ENCODE data around the gene PLB1. TPM values are rescaled to one million over a fixed set of nuclear protein-coding genes. Genes with fewer than 3 reads are reported as not detected.

The PLB1 gene
- total and polyA plus RNA-seq, 9 donors: 1.4 to 4.3 (median 2.0) TPM

DNA sequence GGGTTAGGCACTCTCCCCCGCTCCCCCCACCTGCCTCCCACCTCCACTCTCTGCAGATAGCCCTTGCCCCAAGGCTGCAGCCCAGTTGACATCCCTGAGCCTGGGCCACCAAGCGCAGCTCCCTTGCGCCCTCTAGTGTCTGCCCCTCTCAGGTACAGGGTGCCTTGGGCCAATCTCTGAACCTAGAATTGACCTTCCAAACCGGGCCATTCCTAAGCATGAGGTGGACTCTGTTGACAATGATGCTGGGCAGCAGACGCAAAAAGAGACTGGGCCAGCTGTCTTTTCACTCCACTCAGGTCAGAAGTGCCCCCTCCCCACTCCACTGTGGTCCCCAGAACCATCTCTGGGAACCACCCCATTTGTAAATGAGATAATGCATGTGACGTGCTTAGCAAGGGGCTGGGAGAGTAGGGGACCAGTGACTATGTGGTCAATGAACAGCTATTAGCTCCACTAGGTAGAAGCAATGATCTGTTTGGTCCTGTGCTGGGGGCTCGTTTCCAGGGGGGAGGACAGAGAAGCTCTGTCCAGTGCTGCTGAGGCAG is 43.3 kb upstream of the PLB1 start:
- no peaks in the 10 kb centered on the region for H3K36me3 ChIP-seq (ENCODE audit: control insufficient read depth, insufficient read depth, low read length)
- H3K9me3 ChIP-seq (replicated peaks; ENCODE audit: control insufficient read depth, low read depth, low read length): no peaks in the 10 kb centered on the region
- peaks cover 6% of the 10 kb centered on the region for H3K27me3 ChIP-seq (ENCODE audit: control insufficient read depth, insufficient read depth, low read length)
- no peak overlapping the region for H3K4me3 ChIP-seq (ENCODE audit: low read length)
- H3K4me1 ChIP-seq (ENCODE audit: control insufficient read depth, insufficient read depth, low read length): peaks cover 5% of the 10 kb centered on the region
- peak; percentile 32 for DNase-seq
- WGBS (ENCODE audit: insufficient coverage): 25% methylated on average over 5 of the region's 7 CpGs
- no peak overlapping the region for H3K27ac ChIP-seq (ENCODE audit: low read length)

DNA sequence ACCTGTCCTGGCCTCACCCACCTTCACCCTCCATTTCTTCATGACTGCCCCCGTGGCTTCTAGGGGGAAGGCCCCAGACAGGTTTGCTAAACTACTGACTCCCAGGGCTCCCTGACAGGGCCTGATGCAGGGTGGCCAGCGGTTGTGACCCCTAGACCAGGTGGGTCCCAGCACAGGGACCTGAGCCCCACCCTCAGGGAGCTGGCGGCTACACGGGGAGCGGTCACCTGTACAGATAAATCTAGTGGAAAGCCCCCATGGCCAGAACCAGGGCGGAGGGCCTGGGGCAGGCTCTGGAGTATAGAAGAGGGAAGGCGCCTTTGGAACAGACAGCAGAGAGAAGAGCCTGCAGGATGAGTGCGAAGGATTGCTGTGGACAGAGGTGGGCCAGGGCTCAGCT is 42.5 kb upstream of the PLB1 start:
- Histone ChIP-seq H3K4me3 (ENCODE audit: low read length) (no peak overlapping the region), H3K9me3 (replicated peaks; ENCODE audit: control insufficient read depth, low read depth, low read length) (no peaks in the 10 kb centered on the region), H3K4me1 (ENCODE audit: control insufficient read depth, insufficient read depth, low read length) (peaks cover 5% of the 10 kb centered on the region), H3K27me3 (ENCODE audit: control insufficient read depth, insufficient read depth, low read length) (peaks cover 6% of the 10 kb centered on the region), H3K27ac (ENCODE audit: low read length) (no peak overlapping the region), H3K36me3 (ENCODE audit: control insufficient read depth, insufficient read depth, low read length) (no peaks in the 10 kb centered on the region)
- DNase-seq: no peak
- 85% methylated on average over 7 of the region's 8 CpGs for WGBS (ENCODE audit: insufficient coverage)

DNA sequence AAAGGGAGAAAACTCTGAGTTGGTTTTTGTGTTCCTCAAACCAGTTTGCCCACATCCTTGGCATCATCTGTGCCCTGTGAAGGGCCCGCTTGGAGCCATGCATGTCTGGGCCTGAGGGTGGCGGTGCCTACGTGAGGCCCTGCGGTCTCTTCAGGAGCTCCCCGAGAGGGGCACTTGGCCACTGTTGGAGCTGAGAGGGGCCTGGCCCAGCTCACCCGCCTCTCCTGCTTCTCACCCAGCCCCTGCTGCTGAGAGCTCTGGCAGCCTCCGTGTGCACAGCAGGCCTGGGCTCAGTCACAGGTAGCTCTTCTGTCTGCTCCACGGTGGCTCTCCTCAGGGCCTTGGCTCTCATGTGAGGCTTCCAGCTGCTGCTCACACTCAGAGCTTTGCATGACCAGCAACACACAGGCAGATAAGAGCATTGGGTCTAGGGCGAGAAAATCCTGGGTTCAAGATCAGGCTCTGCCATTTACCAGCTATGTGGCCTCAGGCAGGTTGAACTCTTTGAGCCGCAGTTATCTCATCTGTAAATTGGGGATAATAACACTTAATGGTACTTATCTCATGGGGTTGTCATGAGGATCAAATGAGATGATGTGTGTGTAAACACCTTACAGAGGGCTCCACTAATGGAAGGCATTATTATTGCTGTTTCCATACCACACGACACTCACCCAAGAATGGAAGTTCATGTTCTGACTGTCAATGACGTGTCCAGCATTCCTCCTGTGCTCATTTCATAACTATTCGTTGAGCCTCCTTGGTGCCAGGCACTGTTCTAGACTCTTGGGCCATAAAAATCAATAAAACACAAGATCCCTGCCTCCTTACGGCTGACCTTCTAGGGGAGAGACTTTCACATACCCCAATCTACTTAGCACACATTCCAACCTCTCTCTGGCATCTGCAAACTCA is 41.6 kb upstream of the PLB1 start:
- peaks cover 3% of the 10 kb centered on the region for H3K4me1 ChIP-seq (ENCODE audit: control insufficient read depth, insufficient read depth, low read length)
- no peaks in the 10 kb centered on the region for H3K36me3 ChIP-seq (ENCODE audit: control insufficient read depth, insufficient read depth, low read length)
- no peak overlapping the region for H3K27ac ChIP-seq (ENCODE audit: low read length)
- 87% methylated on average over 12 of the region's 14 CpGs for WGBS (ENCODE audit: insufficient coverage)
- H3K27me3 ChIP-seq (ENCODE audit: control insufficient read depth, insufficient read depth, low read length): peaks cover 3% of the 10 kb centered on the region
- no peak overlapping the region for H3K4me3 ChIP-seq (ENCODE audit: low read length)
- no peaks in the 10 kb centered on the region for H3K9me3 ChIP-seq (replicated peaks; ENCODE audit: control insufficient read depth, low read depth, low read length)
- no peak for DNase-seq

DNA sequence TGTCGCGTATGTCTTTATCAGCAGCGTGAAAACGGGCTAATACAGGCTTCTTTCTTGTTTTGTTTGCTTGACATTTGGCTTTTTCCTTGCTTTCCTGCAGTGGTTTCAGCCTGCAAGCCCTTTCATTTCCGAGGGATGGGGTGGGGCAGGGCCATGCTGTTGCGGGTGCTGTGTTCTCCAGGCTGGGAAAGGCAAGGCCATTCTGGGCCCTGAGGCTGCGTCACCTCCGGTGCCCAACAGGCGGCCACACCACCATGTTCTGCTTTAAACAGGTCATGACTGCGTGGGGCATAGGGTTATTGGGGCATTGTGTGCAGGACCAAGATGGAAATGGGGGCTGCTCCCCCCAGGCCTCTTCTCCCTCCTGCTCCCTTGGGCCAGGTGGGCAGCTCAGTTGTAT is 38.6 kb upstream of the PLB1 start:
- DNase-seq: no peak
- Histone ChIP-seq H3K27ac (ENCODE audit: low read length) (no peak overlapping the region), H3K36me3 (ENCODE audit: control insufficient read depth, insufficient read depth, low read length) (no peaks in the 10 kb centered on the region), H3K4me3 (ENCODE audit: low read length) (no peak overlapping the region), H3K9me3 (replicated peaks; ENCODE audit: control insufficient read depth, low read depth, low read length) (peaks cover 3% of the 10 kb centered on the region), H3K27me3 (ENCODE audit: control insufficient read depth, insufficient read depth, low read length) (peaks cover 3% of the 10 kb centered on the region), H3K4me1 (ENCODE audit: control insufficient read depth, insufficient read depth, low read length) (no peaks in the 10 kb centered on the region)
- WGBS (ENCODE audit: insufficient coverage): 84% methylated on average over 9 of the region's 10 CpGs

DNA sequence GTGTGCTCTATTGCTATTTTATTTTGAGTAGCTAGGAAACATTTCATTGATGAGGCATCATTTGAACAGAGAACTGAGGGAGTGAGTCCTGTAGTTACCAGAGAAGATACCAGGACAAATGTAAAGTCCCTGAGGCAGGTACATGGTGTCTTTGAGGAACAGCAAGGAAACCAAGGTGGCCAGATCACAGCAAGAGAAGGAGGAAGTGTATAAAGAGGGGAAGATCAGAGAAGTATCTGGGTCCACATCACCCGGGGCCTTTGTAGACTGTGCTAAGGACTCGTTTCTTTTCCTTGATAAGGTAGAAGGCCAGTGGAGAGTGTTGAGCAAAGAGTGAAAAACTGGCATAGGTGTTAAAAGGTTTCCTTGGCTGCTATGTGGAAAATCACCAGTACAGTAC is 34.8 kb upstream of the PLB1 start:
- Histone ChIP-seq H3K27me3 (ENCODE audit: control insufficient read depth, insufficient read depth, low read length) (peaks cover 3% of the 10 kb centered on the region), H3K4me3 (ENCODE audit: low read length) (no peak overlapping the region), H3K9me3 (replicated peaks; ENCODE audit: control insufficient read depth, low read depth, low read length) (peaks cover 9% of the 10 kb centered on the region), H3K36me3 (ENCODE audit: control insufficient read depth, insufficient read depth, low read length) (no peaks in the 10 kb centered on the region), H3K27ac (ENCODE audit: low read length) (no peak overlapping the region), H3K4me1 (ENCODE audit: control insufficient read depth, insufficient read depth, low read length) (no peaks in the 10 kb centered on the region)
- 88% methylated on average over 2 of the region's 2 CpGs for WGBS (ENCODE audit: insufficient coverage)
- DNase-seq: no peak

DNA sequence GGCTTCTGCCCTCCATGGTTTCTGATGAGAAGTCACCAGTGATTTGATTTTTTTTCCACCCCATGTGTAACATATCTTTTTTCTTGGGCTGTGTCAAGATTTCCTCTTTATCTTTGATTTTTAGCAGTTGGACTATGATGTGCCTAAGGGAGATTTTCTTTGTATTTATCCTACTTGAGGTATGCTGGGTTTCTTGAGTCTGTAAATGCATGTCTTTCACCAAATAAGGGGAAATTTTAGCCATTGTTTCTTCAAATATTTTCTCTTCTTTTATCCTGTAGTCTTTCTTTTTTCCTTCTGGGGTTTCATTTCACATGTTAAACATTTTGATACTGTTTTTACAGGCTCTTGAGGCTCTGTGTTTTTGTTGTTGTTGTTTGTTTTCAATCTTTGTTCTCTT is 33.7 kb upstream of the PLB1 start:
- H3K27ac ChIP-seq (ENCODE audit: low read length): no peak overlapping the region
- H3K27me3 ChIP-seq (ENCODE audit: control insufficient read depth, insufficient read depth, low read length): peaks cover 3% of the 10 kb centered on the region
- H3K9me3 ChIP-seq (replicated peaks; ENCODE audit: control insufficient read depth, low read depth, low read length): peaks cover 9% of the 10 kb centered on the region
- no peak overlapping the region for H3K4me3 ChIP-seq (ENCODE audit: low read length)
- H3K36me3 ChIP-seq (ENCODE audit: control insufficient read depth, insufficient read depth, low read length): no peaks in the 10 kb centered on the region
- no peak for DNase-seq
- H3K4me1 ChIP-seq (ENCODE audit: control insufficient read depth, insufficient read depth, low read length): no peaks in the 10 kb centered on the region

DNA sequence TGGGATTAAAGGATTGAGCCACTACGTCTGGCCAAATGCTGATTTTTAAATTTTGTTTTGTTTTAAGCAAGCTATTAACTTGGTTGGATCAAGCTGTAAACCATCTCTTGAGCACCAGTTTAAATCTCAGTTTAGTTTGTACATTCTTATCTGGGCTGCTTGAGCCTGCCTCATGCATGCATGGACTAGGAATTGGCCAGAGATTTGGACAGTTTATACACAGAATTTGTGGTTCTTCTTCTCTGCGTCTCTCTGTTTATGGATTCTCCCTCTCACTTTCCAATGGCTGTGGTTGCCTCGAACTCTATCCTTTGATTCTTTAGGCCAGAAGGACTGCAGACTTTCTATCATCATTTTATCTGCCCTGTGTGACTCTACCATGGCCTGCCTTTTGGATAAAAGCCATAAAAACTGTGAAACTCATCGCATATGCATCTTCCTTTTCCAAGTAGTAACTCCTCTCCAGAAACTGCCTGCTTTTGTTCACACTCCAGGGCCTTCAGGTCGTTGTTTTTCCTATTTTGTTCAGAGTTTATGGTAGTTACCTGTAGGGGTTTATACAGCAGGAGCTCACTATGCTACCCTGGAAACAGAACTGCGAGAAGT is 32.5 kb upstream of the PLB1 start:
- H3K36me3 ChIP-seq (ENCODE audit: control insufficient read depth, insufficient read depth, low read length): no peaks in the 10 kb centered on the region
- no peak for DNase-seq
- WGBS (ENCODE audit: insufficient coverage): 93% methylated on average over 3 of the region's 6 CpGs
- H3K4me1 ChIP-seq (ENCODE audit: control insufficient read depth, insufficient read depth, low read length): no peaks in the 10 kb centered on the region
- H3K27me3 ChIP-seq (ENCODE audit: control insufficient read depth, insufficient read depth, low read length): no peaks in the 10 kb centered on the region
- no peak overlapping the region for H3K27ac ChIP-seq (ENCODE audit: low read length)
- no peak overlapping the region for H3K4me3 ChIP-seq (ENCODE audit: low read length)
- peaks cover 9% of the 10 kb centered on the region for H3K9me3 ChIP-seq (replicated peaks; ENCODE audit: control insufficient read depth, low read depth, low read length)

DNA sequence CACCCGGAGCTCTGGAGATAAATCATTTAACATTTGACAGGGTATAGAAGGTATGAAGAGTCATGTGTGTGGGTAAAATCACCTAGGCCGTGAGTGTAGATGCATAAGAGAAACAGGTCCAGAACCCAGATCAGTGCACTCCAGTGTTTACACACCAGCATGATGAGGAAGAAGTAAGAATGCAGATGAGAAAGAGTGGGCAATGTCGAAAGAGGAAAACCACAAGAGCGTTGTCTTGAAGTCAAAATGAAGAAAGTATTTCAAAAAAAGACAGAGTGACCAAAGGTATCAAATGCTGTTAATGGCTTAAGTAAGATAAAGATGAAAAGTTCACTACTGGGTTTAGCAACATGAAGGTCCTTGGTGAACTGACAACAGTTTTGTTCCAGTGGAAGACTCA is 32.0 kb upstream of the PLB1 start:
- Histone ChIP-seq H3K27ac (ENCODE audit: low read length) (no peak overlapping the region), H3K9me3 (replicated peaks; ENCODE audit: control insufficient read depth, low read depth, low read length) (peaks cover 9% of the 10 kb centered on the region), H3K4me1 (ENCODE audit: control insufficient read depth, insufficient read depth, low read length) (no peaks in the 10 kb centered on the region), H3K36me3 (ENCODE audit: control insufficient read depth, insufficient read depth, low read length) (no peaks in the 10 kb centered on the region), H3K4me3 (ENCODE audit: low read length) (no peak overlapping the region), H3K27me3 (ENCODE audit: control insufficient read depth, insufficient read depth, low read length) (no peaks in the 10 kb centered on the region)
- DNase-seq: peak; percentile 16
- 59% methylated on average over 4 of the region's 4 CpGs for WGBS (ENCODE audit: insufficient coverage)

DNA sequence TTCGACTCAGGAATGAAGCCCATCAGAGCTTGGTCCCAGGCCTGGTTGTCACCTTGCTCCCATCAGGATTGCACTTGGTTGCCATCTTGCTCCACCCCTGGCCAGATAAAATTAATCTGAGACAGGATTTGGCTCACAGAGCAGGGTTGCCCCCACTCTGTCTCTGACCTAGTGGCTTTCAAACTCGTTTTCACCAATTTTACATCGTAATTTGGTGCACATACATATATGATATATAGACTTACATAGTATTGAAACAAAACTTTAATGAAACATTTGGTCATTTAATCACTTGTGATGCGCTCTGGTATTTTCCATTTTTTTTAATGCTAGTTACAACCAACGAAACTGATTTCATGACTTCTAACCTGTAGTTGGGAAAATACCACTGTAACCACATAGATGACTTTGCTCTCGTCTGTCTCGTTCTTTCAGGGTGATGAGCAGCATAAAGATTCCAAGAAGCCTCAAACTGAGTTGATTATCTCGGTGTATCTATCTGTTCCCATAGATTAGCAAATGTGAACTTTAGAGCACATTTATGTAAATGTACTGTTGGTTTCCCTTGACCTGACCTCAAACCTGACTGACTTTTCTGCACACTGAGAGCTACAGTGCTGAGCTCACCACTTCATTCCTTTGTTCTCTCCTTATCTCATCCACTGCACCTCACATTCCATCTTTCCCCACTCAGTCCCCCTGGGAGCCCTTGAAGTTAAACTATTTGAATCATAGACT is 30.5 kb upstream of the PLB1 start:
- Histone ChIP-seq H3K36me3 (ENCODE audit: control insufficient read depth, insufficient read depth, low read length) (no peaks in the 10 kb centered on the region), H3K9me3 (replicated peaks; ENCODE audit: control insufficient read depth, low read depth, low read length) (peaks cover 9% of the 10 kb centered on the region), H3K4me1 (ENCODE audit: control insufficient read depth, insufficient read depth, low read length) (no peaks in the 10 kb centered on the region), H3K27me3 (ENCODE audit: control insufficient read depth, insufficient read depth, low read length) (no peaks in the 10 kb centered on the region), H3K4me3 (ENCODE audit: low read length) (no peak overlapping the region), H3K27ac (ENCODE audit: low read length) (no peak overlapping the region)
- WGBS (ENCODE audit: insufficient coverage): 82% methylated on average over 4 of the region's 8 CpGs
- DNase-seq: no peak

DNA sequence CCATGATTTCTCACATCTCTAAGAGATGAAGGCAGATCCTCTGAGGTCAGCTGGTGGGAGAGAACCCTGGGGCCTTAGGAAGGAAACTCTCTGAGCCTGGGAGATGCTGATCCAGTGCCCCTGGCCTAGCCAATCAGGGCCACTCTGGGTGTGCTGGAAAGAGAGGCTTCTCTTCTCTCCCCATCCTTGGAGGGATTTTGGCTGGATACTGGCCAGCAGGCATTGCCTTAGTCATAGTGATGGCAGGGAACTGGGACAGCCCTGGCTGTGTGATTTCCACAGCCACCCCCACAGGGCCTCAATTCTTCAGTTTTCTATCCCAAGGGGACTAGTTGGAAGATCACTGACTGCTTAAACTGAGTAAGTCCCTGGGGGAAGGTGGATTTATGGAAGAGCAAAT is 26.6 kb upstream of the PLB1 start:
- H3K27ac ChIP-seq (ENCODE audit: low read length): no peak overlapping the region
- no peak overlapping the region for H3K4me3 ChIP-seq (ENCODE audit: low read length)
- no peaks in the 10 kb centered on the region for H3K27me3 ChIP-seq (ENCODE audit: control insufficient read depth, insufficient read depth, low read length)
- no peaks in the 10 kb centered on the region for H3K4me1 ChIP-seq (ENCODE audit: control insufficient read depth, insufficient read depth, low read length)
- no peaks in the 10 kb centered on the region for H3K36me3 ChIP-seq (ENCODE audit: control insufficient read depth, insufficient read depth, low read length)
- H3K9me3 ChIP-seq (replicated peaks; ENCODE audit: control insufficient read depth, low read depth, low read length): no peaks in the 10 kb centered on the region
- peak; percentile 19 for DNase-seq
